Measurements from ENCODE around the gene JAM3.

DNA sequence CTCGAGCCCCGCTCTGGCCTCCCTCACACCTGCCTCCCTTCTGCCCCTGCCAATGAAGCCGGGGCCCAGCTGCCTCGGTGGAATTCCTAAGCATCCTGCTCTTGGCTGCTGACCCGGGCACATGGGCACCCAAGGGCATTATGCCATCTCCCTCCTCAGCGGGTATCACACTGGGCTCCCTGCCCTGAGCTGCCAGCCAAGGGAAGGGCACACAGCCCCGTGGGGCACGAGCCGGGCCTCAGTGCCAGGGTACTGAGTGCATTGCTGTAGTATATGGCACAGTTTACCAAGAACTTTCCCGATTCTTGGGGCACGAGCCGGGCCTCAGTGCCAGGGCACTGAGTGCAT, 43.8 kb upstream of the JAM3 start:
- TF ChIP-seq EP300 (IDR thresholded peaks at IDR 0.05) (no peak), CTCF (IDR thresholded peaks at IDR 0.05) (no peak)

Measured in suprapubic skin (tissue), 3 donors.